HG03066 (cell line): ENCODE results near the gene TCP11.

ENCODE experiments used
- ATAC-seq: cut with Tn5 transposase; IDR thresholded peaks from one replicate; pipeline ENCODE4 v1.9.1; 2021; ENCODE audit warnings: low read depth; ENCODE audit not compliant: unreplicated experiment

TCP11 gene

GRCh38 chr6:35096129-35096862 lies 44.8 kb downstream of the TCP11 start:
- no peak for ATAC-seq

GRCh38 chr6:35094183-35094582 lies 47.0 kb downstream of the TCP11 start:
- no peak for ATAC-seq

- no peak for ATAC-seq
Measured at GRCh38 chr6:35093783-35094182, 47.4 kb downstream of the TCP11 start.

GRCh38 chr6:35093118-35093445 lies 48.1 kb downstream of the TCP11 start:
- no peak for ATAC-seq

DNA sequence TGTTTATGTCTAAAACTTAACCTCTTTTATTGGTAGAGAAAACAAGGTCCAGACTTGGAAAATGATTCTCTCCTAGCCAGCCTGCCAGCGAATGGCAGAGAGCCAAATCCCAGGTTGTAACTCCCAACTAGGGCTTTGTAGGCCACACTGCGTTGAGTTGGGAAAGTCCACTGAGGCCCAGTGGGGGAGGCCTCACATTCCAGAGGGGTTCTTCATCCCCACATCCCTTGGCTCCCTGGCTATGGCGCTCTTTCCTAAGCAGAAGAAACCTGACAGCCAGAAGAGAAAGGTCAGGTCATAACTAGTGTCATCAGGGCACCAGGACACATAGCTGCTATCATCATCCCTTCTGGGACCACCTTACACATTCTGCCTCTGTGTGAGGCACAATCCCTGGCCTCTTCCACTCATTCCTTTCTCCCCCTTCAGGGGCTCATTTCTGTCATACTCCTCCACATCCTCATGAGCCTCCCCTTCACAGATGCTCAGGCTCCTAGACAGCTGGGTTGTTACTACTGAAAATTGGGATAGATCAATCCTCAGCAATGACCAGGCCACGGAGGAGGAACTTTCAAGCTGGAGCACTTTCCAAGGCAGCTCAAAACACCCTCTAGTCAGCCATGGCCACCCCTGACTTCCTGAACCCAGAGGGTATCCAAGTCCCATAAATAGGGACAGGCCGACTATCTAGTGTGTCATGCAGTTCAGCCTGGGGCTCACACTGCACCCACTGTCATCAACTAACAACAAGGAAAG lies 48.6 kb downstream of the TCP11 start:
- no peak for ATAC-seq

DNA sequence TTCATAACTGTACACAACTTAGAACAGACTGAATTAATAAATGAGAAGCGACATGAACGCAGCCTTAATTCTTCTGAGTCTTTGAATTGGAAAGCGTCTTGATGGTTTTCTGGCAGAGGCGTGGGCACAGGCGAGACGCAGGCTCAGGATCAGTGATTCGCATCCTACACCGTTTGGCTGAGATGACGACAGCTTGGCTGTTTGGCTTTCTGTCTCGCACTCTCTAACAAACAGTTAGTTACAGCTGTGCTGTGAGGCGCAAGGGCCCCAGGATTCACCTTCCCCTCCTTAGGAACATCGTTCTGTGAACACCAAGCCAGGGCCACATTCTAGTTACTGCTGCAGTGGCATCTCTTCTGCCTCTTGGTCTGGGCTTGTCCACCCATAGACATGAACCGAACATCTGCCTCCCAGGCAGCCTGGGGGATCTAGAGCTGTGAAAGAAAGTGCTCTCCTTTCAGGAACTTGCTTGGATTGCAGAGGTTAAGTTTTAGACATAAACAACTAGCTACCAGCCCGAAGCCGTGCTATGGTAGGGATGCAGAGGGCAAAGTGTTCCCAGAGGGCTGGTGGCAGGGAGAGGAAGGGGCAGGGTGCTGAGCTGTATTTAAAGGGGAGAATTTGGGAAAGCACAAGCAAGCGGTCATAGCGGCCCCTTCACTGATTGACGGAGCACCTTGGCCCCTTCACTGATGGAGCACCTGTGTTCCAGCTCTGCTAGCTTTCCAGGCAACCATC lies 49.6 kb downstream of the TCP11 start:
- ATAC-seq: no peak

- no peak for ATAC-seq
Measured at GRCh38 chr6:35090734-35091133, 50.4 kb downstream of the TCP11 start.

GRCh38 chr6:35089935-35090505 lies 51.1 kb downstream of the TCP11 start:
- ATAC-seq: no peak

GRCh38 chr6:35089216-35089934 lies 51.8 kb downstream of the TCP11 start:
- ATAC-seq: no peak

DNA sequence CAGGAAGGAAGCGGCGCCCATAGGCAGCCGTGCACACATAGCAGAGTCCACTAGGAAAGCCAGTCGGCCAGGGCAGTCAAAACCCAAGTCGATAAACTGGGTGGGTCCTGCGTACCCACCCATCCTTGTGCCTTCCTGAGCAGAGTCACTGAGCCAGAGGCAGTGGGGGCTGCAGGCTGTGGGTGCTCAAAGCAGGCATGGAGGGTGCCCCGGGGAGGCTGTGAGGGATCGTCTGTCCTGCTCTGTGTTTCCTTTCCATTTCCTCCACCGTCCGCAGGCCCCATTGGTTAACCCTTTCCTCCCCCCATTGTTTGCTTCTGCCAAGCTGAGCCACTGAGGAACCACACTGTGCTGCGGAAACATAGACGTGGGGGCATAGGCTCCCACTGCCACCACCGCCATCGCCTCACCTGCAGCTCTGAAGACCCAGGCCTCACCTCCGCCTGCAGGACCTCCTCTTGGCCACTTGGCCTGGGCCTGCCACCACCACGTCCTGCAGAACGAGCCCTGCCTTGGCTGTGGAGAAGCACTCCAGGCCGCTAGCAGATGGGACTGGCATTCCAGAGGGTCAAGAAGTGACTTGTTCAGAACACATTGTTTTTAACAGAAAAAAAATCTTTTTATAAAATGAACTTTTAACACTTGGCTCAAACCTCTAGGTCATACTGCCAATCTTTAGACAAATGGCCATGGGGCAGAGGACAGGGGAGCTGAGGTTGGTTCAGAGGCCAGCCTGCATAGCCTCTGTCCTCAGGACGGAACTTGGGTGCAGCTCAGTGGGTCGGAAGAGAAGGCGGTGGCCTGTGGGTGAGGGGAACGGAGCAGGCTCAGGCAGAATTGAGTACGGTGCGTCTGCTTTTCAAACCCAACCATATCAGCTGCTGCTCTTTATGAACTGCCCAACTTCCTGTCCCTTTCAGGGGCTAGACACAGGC lies 52.6 kb downstream of the TCP11 start:
- ATAC-seq: no peak

- ATAC-seq: no peak
Measured at GRCh38 chr6:35087361-35088280, 53.5 kb downstream of the TCP11 start.

- ATAC-seq: no peak
Measured at GRCh38 chr6:35086636-35087360, 54.3 kb downstream of the TCP11 start.

GRCh38 chr6:35086282-35086632 lies 54.9 kb downstream of the TCP11 start:
- ATAC-seq: no peak

DNA sequence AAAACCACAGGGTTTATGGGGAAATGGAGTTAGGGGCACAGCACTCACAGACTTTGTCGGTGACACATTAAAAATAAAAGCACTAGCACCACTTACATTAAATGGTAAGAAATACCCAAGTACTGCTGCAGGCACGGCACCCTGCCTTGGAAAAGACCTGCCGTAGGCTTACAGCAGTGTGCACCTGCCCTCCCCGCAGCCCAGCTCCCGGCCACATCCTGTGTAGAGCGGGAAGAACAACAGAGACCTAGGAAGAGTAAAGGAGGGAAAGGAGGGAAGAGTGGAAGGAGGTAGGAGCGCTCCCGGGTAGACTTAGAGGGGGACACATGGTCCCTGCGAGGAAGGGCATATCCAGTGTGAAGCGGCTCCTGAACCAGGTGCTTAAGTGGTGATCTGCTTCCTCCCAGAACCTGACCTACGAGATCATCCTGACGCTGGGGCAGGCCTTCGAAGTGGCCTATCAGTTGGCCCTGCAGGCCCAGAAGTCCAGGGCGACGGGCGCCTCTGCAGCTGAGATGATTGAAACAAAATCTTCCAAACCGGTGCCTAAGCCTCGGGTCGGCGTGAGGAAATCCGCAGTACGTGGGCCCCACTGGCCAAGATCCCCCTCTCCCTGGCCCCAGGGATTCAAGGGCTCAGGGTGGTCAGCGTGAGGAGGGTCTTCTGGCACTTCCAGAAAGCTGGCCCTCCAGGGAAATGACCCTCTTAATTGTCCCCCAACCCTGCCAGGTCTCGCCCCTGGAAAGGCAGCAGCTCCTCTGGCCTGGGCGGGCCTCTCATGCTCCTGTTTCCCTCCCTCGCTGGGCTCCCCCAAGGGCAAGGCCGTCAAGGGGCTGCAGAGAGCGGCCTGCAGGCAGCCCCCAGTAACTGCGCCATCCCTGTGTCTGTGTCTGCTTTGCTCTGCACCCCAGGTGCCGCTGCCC lies 55.5 kb downstream of the TCP11 start:
- ATAC-seq: no peak

GRCh38 chr6:35084511-35085203 lies 56.5 kb downstream of the TCP11 start:
- no peak for ATAC-seq

DNA sequence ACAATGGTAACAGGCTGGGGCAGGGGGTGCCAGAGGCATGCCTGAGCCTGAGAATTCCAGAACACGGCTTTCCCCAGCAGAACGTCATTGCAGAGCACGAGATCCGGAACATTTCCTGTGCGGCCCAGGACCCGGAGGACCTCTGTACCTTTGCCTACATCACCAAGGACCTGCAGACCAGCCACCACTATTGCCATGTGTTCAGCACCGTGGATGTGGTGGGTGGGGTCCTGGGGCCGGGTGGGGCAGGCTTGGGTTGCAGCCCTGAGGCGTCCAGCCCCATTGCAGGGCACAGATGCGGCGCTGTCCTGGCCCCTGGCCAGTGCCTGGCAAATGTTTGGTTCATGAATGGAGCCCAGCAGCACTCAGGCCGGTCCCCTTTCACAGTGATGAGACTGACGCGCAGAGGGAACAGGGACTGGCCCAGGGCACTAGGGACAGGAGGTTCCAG lies 57.1 kb downstream of the TCP11 start:
- no peak for ATAC-seq
